Measurements from ENCODE around the gene MVB12B. TPM values are rescaled to one million over a fixed set of nuclear protein-coding genes. Genes with fewer than 3 reads are reported as not detected.

The MVB12B gene
- total RNA-seq, 1 donor from 2014 or later, result 0.26 TPM

GRCh38 chr9:126335837-126336735, 9.5 kb downstream of the MVB12B start:
- no peak for DNase-seq (ENCODE audit: low read depth)
- no peak for FAIRE-seq
- Histone ChIP-seq H3K27me3 (ENCODE audit: control insufficient read depth, insufficient read depth, low read length) (no peaks in the 10 kb centered on the region), H3K36me3 (ENCODE audit: control insufficient read depth, insufficient read depth, low read length) (no peaks in the 10 kb centered on the region), H3K4me3 (ENCODE audit: low read depth, low read length) (no peak overlapping the region)
- no peak for TF ChIP-seq CTCF (IDR thresholded peaks at IDR 0.05; ENCODE audit: insufficient read depth, low read length, severe bottlenecking)

GRCh38 chr9:126336736-126337325, 10.2 kb downstream of the MVB12B start:
- TF ChIP-seq CTCF (IDR thresholded peaks at IDR 0.05; ENCODE audit: insufficient read depth, low read length, severe bottlenecking), result no peak
- FAIRE-seq (no peak), DNase-seq (ENCODE audit: low read depth) (no peak)
- Histone ChIP-seq H3K27me3 (ENCODE audit: control insufficient read depth, insufficient read depth, low read length) (no peaks in the 10 kb centered on the region), H3K36me3 (ENCODE audit: control insufficient read depth, insufficient read depth, low read length) (no peaks in the 10 kb centered on the region), H3K4me3 (ENCODE audit: low read depth, low read length) (no peak overlapping the region)

- H3K36me3 ChIP-seq (ENCODE audit: control insufficient read depth, insufficient read depth, low read length), result no peaks in the 10 kb centered on the region
- DNase-seq (ENCODE audit: low read depth), result no peak
- H3K27me3 ChIP-seq (ENCODE audit: control insufficient read depth, insufficient read depth, low read length), result no peaks in the 10 kb centered on the region
- H3K4me3 ChIP-seq (ENCODE audit: low read depth, low read length), result no peak overlapping the region
- no peak for FAIRE-seq
- TF ChIP-seq CTCF (IDR thresholded peaks at IDR 0.05; ENCODE audit: insufficient read depth, low read length, severe bottlenecking), result no peak
Observed at GRCh38 chr9:126337729-126338372, 11.2 kb downstream of the MVB12B start.

- no peak for TF ChIP-seq CTCF (IDR thresholded peaks at IDR 0.05; ENCODE audit: insufficient read depth, low read length, severe bottlenecking)
- no peak for DNase-seq (ENCODE audit: low read depth)
- FAIRE-seq, result no peak
- Histone ChIP-seq H3K27me3 (ENCODE audit: control insufficient read depth, insufficient read depth, low read length) (no peaks in the 10 kb centered on the region), H3K36me3 (ENCODE audit: control insufficient read depth, insufficient read depth, low read length) (no peaks in the 10 kb centered on the region), H3K4me3 (ENCODE audit: low read depth, low read length) (no peak overlapping the region)
Observed at GRCh38 chr9:126338945-126339344, 12.3 kb downstream of the MVB12B start.

GRCh38 chr9:126341426-126341825, 14.8 kb downstream of the MVB12B start:
- Histone ChIP-seq H3K4me3 (ENCODE audit: low read depth, low read length) (no peak overlapping the region), H3K27me3 (ENCODE audit: control insufficient read depth, insufficient read depth, low read length) (no peaks in the 10 kb centered on the region), H3K36me3 (ENCODE audit: control insufficient read depth, insufficient read depth, low read length) (no peaks in the 10 kb centered on the region)
- no peak for DNase-seq (ENCODE audit: low read depth)
- no peak for FAIRE-seq
- no peak for TF ChIP-seq CTCF (IDR thresholded peaks at IDR 0.05; ENCODE audit: insufficient read depth, low read length, severe bottlenecking)

Data from bronchial epithelial cell (primary cell).